Activated CD4-positive, alpha-beta T cell treated with anti-CD3 and anti-CD28 coated beads, Interleukin-2, Interleukin-6, amounts not matched to agents 100 ng/mL and 50 ng/mL, durations not matched to agents 16 hours and 8 hours (primary cell): ENCODE results near the gene RBFOX1.

Experiments
- DNase-seq: peaks from one replicate; pipeline ENCODE4 v3.0.0-alpha.2; 2020

The RBFOX1 gene

GRCh38 chr16:7713244-7713643 lies 380.6 kb downstream of the RBFOX1 start:
- no peak for DNase-seq

DNA sequence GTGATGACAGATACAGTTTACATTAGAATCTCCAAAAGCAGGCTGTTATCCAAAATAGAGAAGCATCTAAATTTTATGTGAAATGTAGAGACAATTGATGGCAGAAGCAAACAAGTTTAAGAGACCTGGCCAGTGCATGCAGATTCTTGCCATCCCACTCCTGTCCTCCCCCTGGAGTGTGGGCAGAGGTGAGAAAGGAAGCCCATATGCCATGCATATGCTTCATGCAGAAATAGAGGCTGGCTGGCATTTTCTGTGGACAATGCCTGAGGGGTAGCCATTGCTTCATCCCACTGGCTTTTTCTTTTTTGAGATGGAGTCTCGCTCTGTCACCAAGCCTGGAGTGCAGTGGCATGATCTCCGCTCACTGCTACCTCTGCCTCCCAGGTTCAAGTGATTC lies 382.1 kb downstream of the RBFOX1 start:
- DNase-seq, result no peak

DNA sequence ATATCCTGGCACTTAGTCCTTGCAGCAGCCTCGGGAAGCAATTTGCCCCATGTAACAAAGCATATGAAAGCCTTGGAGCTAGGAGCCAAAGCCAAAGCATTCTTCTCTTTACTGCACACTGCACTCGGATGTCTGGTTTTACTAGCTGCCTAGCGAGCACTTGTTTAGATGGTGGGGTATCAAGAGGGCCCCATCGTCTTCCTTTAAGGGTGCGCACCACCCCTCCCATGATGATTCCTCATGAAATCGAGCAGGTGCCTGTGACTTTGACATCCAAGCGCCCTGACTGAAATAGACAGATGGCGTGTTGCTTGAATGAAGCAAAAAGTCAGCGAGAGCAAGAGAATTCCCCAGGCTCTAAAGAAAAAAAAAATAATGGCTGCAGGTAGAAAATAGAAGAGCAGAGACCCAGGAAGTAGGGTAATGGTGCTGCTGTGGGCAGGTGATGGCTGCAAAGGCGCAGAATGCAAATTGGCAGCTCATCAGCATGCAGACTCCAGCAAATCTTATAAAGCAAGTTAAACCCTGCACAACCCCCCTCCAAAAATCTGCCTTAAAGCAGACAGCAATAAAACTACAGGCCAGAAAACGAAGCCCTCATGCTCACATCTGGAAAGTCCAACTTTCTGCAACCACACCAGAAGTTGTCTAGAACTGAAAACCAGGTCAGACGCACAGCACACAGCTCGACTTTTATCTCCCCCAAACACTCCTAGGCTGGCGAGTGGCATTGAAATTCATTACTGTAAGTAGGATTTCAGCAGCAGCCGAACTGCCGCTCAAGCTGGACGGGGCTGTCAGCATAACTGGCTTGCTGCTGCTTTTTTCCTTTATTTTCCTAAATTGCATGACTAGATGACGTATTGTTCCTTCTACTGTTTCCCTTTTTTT lies 384.3 kb downstream of the RBFOX1 start:
- DNase-seq, result no peak

DNA sequence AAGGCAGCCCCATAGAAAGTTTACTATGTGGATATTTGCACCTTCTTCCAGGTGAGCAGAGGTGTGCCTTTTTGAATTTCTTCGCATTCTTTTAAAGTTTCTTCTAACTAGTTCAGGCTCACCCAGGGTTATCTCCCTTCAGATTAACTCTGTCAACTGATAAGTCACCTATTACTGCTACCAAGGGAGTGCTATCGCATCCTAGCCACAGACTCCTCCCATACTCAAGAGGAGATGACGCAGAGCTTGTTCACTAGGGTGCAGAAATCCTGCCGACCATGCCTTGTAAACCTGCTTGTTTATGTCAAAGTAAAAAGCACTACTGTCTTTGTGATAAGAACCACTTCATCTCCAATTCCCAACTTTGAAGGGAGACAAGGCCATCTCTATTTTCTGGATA lies 390.1 kb downstream of the RBFOX1 start:
- no peak for DNase-seq

DNA sequence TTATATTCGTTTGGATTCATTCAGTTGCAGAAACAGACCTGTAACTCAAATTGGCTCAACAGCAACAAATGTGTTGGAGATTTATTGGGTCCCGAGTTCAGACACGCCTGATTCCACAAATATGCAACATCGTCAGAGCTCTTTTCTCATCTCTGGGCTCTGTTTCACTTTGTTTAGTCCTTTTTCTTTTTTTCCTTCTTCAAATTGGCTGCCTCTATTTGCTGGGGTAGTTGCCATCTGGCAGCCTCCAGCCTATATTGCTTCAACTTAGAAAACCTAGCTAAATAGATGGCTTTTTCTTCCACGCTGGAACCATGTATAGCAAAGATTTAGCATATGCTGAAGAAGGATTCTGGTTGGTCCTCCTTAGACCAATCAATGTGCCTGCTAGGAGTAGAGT lies 398.5 kb downstream of the RBFOX1 start:
- no peak for DNase-seq

GRCh38 chr16:7736138-7736665 lies 403.6 kb downstream of the RBFOX1 start:
- DNase-seq, result no peak

DNA sequence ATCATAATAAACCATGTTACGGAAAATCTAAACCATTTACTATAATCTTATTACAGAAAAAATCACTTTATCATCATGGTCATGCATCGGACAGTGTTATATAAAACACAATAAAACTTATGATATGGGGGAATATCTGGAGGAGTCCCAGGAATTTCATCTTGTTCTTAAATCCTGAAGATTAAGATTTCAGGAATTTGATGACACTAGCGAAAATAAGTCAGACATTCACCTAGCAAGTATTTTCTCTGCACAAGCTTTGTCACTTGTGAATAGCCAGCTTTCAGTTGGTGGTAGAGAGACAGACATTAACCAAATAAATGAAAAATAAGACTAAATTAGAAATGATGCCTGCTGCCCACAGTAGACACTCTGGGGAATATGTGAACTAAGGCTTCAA lies 410.0 kb downstream of the RBFOX1 start:
- no peak for DNase-seq

DNA sequence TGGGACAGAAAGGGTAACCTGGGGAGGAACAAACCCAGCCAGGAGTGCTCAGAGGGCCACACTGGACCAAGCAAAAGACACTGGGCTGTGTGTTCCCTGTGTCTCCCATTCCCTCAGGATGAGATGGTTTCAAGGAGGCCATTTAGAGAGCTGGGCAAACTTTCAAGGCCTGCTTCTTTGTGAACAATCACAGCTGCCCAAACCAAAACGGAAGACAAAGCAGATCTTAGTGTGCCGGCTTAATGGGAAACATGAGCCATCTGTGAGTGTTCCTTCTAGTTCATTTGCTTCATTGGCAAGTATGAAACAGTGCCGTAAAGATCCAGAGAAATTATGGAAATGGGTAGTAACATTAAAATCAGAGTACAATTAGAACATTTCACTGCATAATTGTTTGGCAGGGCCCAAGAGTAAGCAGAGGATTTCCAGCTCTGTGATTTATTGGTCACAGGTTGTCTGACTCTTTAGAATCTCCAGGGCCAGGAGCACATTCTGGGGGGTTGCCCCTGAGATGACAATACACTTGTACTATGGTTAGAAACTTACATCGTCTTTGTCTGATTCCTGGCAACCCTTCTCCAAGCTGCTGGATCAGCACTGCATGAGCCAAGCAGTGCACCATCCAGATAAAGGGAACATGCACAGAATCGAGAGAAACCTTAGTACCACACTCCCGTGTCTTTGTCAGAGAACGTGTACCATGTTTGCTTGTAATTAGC lies 412.1 kb downstream of the RBFOX1 start:
- DNase-seq, result no peak

GRCh38 chr16:7745276-7745675 lies 412.6 kb downstream of the RBFOX1 start:
- no peak for DNase-seq

DNA sequence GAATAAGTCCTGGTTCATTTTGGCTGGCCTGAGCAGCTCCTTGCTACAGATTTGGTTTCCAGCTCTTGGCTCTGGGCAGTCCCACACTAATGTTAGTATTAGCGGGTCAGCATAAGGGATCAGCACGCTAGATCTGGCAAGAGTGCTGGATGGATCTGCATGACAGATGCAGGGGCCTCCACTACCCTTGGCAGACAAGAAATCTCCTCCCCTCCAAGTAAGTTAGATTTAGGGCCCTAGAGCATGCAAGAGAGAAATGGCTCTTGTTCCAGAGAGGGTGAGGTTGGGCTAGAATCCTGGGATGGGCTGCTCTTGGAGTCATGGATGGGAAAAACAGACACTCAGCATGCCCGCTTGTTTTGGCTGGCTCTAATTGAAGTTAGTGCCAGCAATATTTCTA lies 414.3 kb downstream of the RBFOX1 start:
- DNase-seq, result no peak

DNA sequence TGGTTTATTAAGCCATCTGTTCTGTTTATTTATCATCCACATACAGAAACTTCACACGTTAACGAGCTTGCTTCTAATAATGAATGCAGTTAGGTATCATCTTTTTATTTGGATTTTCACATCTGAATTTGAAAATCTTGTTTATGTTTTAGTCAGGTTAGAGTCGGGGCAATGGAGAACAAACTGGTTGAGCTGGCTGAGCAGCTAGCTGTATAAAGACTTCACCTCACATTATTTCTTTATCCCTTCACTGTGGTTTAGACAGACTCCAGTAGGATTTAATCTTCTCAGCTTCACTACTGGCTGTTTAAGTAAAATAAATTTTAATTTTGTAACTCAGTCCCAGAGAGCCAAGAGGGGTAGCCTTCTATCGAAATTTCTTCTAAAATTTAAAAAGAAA lies 415.9 kb downstream of the RBFOX1 start:
- DNase-seq, result no peak

- DNase-seq, result no peak
Observed at GRCh38 chr16:7755347-7755882, 422.8 kb downstream of the RBFOX1 start.
